ENCODE data around the gene EBF4.

EBF4 gene

DNA sequence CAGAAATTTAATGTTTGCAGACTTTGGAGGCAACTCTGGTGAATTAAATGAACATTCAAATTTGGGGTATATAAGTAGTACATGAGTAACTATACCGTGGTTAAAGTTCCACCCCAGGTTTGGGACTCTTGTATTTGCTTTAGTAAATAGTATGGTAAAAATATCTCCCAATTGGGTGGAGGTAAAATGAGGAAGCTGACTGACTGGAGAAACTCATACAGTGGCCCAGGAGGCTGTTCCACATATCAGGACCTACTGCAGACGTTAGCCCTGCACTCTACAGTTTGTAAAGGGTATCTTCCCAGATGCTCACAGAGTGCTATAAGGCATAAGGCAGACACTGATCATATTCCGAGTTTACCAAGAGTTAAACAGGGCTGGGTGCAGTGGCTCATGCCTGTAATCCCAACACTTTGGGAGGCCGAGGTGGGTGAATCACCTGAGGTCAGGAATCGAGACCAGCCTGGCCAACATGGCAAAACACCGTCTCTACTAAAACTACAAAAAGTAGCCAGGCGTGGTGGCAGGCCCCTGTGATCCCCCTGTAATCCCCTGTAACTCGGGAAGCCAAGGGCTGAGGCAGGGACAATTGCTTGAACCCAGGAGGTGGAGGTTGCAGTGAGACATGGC is 54.2 kb downstream of the EBF4 start:
- no peak for DNase-seq (ENCODE audit: low spot score)
- in situ Hi-C loops (cut with MboI; ENCODE audit: low sequenced_read_pairs, unreplicated experiment), result no loop called here
- TF ChIP-seq, protein P1, sequence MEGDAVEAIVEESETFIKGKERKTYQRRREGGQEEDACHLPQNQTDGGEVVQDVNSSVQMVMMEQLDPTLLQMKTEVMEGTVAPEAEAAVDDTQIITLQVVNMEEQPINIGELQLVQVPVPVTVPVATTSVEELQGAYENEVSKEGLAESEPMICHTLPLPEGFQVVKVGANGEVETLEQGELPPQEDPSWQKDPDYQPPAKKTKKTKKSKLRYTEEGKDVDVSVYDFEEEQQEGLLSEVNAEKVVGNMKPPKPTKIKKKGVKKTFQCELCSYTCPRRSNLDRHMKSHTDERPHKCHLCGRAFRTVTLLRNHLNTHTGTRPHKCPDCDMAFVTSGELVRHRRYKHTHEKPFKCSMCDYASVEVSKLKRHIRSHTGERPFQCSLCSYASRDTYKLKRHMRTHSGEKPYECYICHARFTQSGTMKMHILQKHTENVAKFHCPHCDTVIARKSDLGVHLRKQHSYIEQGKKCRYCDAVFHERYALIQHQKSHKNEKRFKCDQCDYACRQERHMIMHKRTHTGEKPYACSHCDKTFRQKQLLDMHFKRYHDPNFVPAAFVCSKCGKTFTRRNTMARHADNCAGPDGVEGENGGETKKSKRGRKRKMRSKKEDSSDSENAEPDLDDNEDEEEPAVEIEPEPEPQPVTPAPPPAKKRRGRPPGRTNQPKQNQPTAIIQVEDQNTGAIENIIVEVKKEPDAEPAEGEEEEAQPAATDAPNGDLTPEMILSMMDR (IDR thresholded peaks at IDR 0.05; ENCODE audit: borderline replicate concordance, control extremely low read depth, extremely low read depth, insufficient read depth, missing control alignments), result no peak

GRCh38 chr20:2747676-2748235 is 55.2 kb downstream of the EBF4 start:
- in situ Hi-C loops (cut with MboI; ENCODE audit: low sequenced_read_pairs, unreplicated experiment), result no loop called here
- DNase-seq (ENCODE audit: low spot score), result no peak
- TF ChIP-seq, protein P1 (IDR thresholded peaks at IDR 0.05; ENCODE audit: borderline replicate concordance, control extremely low read depth, extremely low read depth, insufficient read depth, missing control alignments), result no peak

GRCh38 chr20:2748551-2749342 is 56.2 kb downstream of the EBF4 start:
- no peak for DNase-seq (ENCODE audit: low spot score)
- in situ Hi-C loops (cut with MboI; ENCODE audit: low sequenced_read_pairs, unreplicated experiment), result no loop called here
- TF ChIP-seq, protein P1 (IDR thresholded peaks at IDR 0.05; ENCODE audit: borderline replicate concordance, control extremely low read depth, extremely low read depth, insufficient read depth, missing control alignments), result no peak

DNA sequence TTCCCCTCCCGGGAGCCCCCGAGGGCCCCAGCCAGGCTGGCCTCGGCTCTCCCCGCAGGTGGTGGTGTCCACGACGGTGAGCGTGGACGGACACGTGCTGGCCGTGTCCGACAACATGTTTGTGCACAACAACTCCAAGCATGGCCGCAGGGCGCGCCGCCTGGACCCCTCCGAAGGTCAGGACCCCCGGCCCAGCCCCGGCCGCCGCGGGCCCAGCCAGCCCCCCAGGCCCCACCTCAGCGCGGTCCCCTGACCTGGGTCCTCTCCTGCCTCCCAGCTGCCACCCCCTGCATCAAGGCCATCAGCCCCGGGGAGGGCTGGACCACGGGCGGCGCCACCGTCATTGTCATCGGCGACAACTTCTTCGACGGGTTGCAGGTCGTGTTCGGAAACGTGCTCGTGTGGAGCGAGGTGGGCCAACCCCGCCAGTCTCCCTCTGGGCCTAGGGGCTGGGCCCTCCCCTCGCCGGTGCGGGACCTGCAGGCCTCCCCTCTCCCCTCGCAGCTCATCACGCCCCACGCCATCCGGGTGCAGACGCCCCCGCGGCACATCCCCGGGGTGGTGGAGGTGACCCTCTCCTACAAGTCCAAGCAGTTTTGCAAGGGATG is 56.9 kb downstream of the EBF4 start:
- no peak for DNase-seq (ENCODE audit: low spot score)
- TF ChIP-seq, protein P1 (IDR thresholded peaks at IDR 0.05; ENCODE audit: borderline replicate concordance, control extremely low read depth, extremely low read depth, insufficient read depth, missing control alignments), result no peak
- in situ Hi-C loops (cut with MboI; ENCODE audit: low sequenced_read_pairs, unreplicated experiment), result no loop called here

DNA sequence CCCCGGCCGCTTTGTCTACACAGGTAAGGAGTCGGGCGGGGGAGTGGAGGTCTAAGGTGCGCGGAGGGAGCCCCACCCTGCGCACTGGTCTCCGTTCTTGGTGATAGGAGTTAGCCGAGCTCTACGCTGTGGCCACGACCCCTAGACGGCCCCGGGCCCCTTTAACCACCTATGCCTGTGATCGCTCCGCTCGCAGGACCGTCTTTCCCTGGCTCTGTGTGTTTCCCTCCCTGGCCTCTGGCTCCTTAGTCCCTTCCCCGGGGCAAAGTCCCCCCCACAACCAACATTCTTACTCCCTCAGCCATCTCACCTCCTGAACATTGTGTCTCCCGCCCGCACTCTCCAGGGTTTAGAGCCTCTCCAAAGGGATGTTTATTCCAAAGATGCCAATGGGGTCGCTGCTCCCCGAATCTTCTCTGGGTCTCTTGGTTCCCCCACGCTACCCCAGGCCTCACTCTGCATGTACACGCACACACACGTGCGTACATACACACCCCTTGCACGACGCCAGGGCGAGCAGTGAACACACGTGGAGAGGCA is 57.4 kb downstream of the EBF4 start:
- no peak for DNase-seq (ENCODE audit: low spot score)
- TF ChIP-seq, protein P1 (IDR thresholded peaks at IDR 0.05; ENCODE audit: borderline replicate concordance, control extremely low read depth, extremely low read depth, insufficient read depth, missing control alignments), result no peak
- in situ Hi-C loops (cut with MboI; ENCODE audit: low sequenced_read_pairs, unreplicated experiment), result no loop called here

DNA sequence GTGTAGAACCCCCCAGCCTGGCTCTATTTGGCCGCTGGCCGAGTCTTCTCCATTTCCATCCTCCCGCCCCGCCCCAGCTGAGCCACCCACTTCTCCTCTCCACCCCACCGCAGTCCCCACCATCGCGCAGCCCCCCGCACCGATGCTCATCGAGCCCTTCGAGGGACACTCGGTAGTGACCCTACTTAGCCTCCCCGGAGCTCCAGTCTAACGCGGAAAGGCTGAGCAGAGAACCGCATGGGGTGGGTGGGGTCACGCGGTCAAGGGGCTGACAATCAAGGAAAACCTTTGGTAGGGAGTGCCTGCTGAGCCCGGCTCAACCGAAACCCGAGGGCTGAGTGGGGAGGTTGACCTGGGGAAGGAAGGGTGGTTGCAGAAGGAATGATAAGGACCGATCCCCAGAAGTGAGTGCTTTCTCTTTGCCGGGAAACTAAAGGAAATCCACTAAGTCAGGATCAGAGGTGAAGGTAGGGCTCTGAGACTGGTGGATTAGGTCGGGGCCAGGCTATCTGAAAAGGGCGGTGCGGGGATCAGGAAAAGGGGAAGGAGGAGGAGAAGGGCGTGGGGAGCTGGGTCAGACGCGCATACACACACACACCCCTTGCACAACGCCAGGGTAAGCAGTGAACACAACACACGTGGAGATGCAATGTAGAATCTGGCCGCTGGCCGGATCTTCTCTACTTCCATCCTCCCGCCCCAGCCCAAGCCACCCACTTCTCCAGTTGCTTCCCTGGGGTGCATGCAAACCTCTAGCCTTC is 58.1 kb downstream of the EBF4 start:
- peak; percentile 49 for DNase-seq (ENCODE audit: low spot score)
- in situ Hi-C loops (cut with MboI; ENCODE audit: low sequenced_read_pairs, unreplicated experiment), result no loop called here
- TF ChIP-seq, protein P1 (IDR thresholded peaks at IDR 0.05; ENCODE audit: borderline replicate concordance, control extremely low read depth, extremely low read depth, insufficient read depth, missing control alignments), result no peak
